Fibroblast of mammary gland (primary cell): Measurements from ENCODE around the gene BAMBI.

Source experiments
- DNase-seq: peaks from one replicate; pipeline ENCODE4 v3.0.0-alpha.2; 2010; ENCODE audit warnings: low read depth
- H3K4me3 ChIP-seq: 2 replicates; pipeline ENCODE4 v1.5.1; 2011; ENCODE audit warnings: low read depth, mild to moderate bottlenecking, low read length, moderate library complexity; ENCODE audit not compliant: control insufficient read depth
- TF ChIP-seq, protein P1 (sequence below): conservative IDR thresholded peaks from 2 replicates; pipeline ENCODE4 v1.5.1; 2011; ENCODE audit warnings: low read depth, low read length, inconsistent platforms; ENCODE audit not compliant: control insufficient read depth, insufficient read depth

BAMBI gene

DNA sequence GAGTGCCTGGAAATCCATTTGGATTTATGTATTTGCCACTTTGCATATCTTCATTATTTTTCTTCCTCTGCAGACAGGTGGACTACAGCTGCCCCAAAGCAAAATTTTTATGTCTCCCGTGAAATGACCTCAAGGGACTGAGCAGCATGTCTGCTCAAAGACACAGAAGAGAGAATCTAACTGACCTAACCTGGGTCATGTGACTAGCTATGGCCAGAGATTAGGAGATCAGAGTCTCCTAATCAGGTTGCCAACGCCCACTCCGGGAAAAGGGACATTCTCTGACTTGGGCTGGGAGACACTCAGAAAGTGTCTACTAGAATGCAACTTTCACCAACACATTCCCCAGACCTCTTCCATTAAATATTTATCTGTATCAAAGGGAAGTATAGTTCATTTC lies 2.5 kb upstream of the BAMBI start:
- DNase-seq, result no peak
- no peak overlapping the region for H3K4me3 ChIP-seq
- TF ChIP-seq, protein P1, sequence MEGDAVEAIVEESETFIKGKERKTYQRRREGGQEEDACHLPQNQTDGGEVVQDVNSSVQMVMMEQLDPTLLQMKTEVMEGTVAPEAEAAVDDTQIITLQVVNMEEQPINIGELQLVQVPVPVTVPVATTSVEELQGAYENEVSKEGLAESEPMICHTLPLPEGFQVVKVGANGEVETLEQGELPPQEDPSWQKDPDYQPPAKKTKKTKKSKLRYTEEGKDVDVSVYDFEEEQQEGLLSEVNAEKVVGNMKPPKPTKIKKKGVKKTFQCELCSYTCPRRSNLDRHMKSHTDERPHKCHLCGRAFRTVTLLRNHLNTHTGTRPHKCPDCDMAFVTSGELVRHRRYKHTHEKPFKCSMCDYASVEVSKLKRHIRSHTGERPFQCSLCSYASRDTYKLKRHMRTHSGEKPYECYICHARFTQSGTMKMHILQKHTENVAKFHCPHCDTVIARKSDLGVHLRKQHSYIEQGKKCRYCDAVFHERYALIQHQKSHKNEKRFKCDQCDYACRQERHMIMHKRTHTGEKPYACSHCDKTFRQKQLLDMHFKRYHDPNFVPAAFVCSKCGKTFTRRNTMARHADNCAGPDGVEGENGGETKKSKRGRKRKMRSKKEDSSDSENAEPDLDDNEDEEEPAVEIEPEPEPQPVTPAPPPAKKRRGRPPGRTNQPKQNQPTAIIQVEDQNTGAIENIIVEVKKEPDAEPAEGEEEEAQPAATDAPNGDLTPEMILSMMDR, result no peak

DNA sequence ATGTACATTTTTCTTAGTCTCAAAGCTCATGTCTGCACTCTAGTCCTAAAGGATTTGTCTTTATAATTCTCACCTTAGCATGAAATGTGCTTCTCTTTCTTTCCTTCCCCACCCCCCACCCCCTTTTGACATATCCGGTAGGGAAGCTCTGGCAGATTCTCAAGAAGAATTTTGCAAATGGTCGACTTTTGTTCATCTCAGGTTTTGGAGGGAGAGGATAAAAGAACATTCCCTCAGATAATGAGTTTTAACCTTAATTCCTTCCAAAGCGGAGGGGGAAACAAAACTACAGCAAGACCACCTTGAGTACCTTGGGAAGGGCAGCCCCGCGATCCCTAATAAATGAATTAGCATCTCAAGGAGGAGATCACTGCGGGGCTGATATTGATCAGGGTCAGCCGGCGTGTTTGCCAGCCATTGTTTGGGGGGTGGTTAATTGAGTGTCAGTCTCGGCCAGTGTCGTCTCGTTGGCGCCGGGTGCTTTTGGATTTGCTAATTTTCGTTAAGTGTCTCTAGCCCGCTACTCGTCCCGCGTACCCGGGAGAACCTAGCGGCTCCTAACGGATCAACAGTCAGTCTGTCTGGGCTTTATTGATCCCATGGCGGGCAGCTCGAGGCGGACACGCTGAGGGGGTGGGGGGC lies 874 bp upstream of the BAMBI start:
- DNase-seq, result no peak
- TF ChIP-seq, protein P1, result no peak
- H3K4me3 ChIP-seq, result peak overlapping the region; percentile 29

DNA sequence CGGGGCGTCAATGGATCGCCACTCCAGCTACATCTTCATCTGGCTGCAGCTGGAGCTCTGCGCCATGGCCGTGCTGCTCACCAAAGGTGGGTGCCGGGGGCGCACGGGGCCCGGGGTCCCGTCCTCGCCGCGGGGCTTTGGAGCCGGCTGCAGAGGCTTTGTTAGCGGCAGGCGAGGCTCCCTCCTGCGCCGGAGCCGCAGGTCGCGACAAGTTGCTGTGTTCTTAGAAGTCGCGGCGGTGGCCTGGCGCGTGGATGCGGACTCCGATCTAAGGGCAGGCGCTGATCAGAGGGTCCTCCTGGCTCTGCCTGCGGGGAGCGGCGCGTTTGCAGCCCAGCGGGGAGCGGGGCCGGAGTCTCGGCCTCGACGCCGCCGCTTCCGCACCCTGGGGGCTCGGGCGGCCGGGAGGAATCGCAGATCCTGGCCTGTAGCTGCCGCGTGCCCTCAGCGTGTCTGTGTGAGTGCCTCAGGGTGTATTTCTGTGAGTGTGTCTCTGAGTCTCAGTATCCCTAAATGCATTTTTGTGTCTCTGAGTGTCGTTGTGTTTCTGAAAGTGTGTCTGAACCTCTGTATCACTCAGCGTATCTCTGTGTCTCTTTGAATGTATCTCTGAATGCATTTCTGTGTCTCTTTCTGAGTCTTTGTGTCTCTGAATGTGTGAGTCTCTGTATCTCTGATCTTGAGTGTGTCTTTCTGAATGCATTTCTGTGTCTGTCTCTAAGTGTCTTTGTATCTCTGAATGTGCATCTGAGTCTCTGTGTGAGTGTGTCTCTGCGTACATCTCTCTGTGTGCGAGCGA lies 766 bp downstream of the BAMBI start:
- DNase-seq, result no peak
- peak overlapping the region; percentile 56 for H3K4me3 ChIP-seq
- TF ChIP-seq, protein P1, result no peak

DNA sequence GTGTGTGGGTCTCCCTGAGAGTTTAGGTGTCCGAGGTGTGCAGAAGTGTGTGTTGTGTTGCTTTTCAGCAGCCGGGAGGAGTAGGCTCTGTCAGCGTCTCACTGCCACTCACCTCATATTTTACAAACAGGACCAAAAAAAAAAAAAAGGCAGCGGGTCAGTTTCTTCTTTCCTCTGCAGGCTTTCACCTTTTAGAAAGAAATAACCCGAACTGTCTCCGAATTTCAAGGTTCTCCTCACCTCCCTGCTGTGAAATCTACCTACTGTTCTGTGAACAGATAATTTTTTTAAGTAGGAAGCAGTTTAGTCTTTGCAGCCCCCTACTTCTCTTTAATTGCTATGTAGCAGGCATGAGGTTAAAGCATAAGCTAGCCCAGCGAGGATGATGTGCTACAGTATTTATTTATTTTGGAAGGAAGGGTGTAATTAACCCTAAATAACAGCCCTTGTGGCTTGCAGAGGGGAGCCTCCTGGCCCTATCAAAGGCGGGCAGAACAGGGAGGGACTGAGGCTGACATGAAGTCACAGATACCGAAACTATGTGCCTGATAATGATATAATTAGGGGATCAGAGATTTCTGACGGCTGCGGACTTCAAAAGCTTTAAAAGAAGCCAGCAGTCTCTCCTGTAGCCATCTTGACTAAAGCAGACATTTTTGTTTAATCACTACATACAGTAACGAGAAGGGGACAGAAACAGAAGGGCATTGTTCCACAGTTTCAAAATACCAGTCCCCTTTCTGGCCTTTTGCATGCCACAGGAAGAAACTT lies 1.6 kb downstream of the BAMBI start:
- peak overlapping the region; percentile 56 for H3K4me3 ChIP-seq
- DNase-seq, result no peak
- TF ChIP-seq, protein P1, result no peak

DNA sequence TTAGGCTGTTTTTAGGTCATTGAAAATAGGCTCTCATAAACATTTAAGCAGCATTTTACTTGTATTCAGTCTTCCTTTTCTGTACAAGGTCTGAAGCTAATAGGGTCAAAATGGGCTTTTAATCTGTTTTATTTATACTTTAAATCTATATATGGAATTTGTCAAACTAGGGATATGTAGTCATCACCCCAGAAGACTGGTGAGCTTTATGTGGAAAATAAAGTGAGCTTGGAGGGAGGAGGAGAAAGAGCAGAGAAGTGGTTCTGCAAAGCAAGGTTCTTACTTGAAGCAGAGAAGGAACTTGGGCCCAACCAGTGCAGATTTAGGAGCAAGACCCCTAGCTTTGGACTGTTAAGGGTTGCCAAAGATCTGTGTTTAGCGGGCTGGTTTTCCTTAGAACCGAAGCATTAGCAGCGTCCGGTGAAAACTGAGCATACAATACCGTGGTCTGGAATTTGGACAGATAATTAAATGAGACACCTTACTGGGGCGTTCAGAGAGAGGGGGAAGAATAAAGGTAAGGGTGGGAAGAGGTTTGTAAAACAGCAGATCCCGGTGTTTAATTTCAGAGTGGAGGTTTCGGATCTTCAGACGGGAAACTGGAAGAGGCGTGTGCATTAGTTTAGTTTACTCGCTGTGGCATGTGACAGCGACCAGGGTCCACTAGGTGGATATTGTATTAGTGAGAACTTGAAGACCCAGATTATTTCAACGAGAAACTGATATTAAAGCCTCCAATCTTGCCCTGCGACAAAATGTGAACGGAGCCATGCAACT lies 2.4 kb downstream of the BAMBI start:
- DNase-seq, result no peak
- no peak overlapping the region for H3K4me3 ChIP-seq
- TF ChIP-seq, protein P1, result peak; percentile 6

DNA sequence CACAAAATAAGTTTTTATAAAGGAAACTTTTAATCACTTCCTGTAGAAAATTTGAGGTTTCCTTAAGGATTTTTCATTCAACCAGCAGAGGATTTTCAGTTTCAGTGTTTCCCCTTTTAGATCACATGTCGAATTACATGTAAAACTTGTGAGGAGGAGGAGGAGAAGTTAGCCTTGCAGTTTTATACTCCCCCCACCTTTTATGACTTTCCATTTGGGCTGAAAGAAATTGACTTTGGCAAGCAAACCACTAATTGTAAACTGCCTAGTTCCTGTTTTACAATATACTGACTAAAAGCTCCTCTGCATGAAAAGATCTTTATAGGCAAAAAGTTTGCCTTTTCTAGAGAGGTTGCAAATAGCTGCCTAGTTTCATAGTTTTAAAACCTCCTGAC lies 3.0 kb downstream of the BAMBI start:
- no peak overlapping the region for H3K4me3 ChIP-seq
- DNase-seq, result no peak
- TF ChIP-seq, protein P1, result no peak
